OCI-LY1 (cell line): Measurements from ENCODE around the gene BUD23.

Experiments
- CTCF ChIP-seq: fragments of 200-600 bp; sonication (generic), shearing (Covaris generic); IDR thresholded peaks from 2 replicates; pipeline ENCODE4 v1.5.1; 2017; ENCODE audit warnings: mild to moderate bottlenecking, antibody characterized with exemption, low read length, moderate library complexity, mixed read lengths
- EZH2 ChIP-seq: fragments of 200-600 bp; sonication (generic), shearing (Covaris generic); IDR thresholded peaks from 2 replicates; pipeline ENCODE4 v1.8.0; 2017; ENCODE audit warnings: borderline replicate concordance, mixed run types, mild to moderate bottlenecking, antibody characterized with exemption, low read length, moderate library complexity, mixed read lengths

- TF ChIP-seq CTCF (no peak), EZH2 (no peak)
These were observed 12.1 kb upstream of the BUD23 start for GRCh38 chr7:73671322-73671661.
